ENCODE results near the gene FKBP14. TPM values are rescaled to one million over a fixed set of nuclear protein-coding genes. Genes with fewer than 3 reads are reported as not detected.

Gene FKBP14
- total RNA-seq, 1 experiment from 2014 or later, result 11.5 TPM

GRCh38 chr7:30047124-30047523, 20.6 kb upstream of the FKBP14 start:
- Histone ChIP-seq H3K27me3 (ENCODE audit: insufficient read depth, low read length) (no peaks in the 10 kb centered on the region), H2BK12ac (ENCODE audit: insufficient read length, low read depth, low read length) (no peak overlapping the region), H2BK20ac (ENCODE audit: low read depth, low read length, poor library complexity, severe bottlenecking) (no peak overlapping the region), H4K8ac (replicated peaks; ENCODE audit: insufficient read length, low read depth, low read length) (no peak overlapping the region), H4K5ac (ENCODE audit: insufficient read length, low read depth, low read length) (no peak overlapping the region), H3K4me2 (ENCODE audit: insufficient read depth, insufficient read length, low read length) (no peak overlapping the region), H3K23ac (ENCODE audit: insufficient read length, low read depth, low read length) (no peak overlapping the region), H2BK15ac (ENCODE audit: low read depth, low read length) (no peak overlapping the region), H3K18ac (ENCODE audit: insufficient read length, low read depth, low read length) (no peak overlapping the region), H3K79me1 (ENCODE audit: insufficient read depth, low read depth, low read length, poor library complexity, severe bottlenecking) (peaks cover 14% of the 10 kb centered on the region), H2AFZ (ENCODE audit: low read length) (no peak overlapping the region), H3K4ac (ENCODE audit: low read depth, low read length) (no peak overlapping the region), H3K9me3 (ENCODE audit: control insufficient read depth, low read depth, low read length) (no peaks in the 10 kb centered on the region), H3K27ac (ENCODE audit: insufficient read length, low read depth, low read length) (no peak overlapping the region), H2BK5ac (ENCODE audit: insufficient read length, low read length) (no peak overlapping the region), H4K20me1 (ENCODE audit: control insufficient read depth, insufficient read depth, insufficient read length) (no peaks in the 10 kb centered on the region), H3K14ac (ENCODE audit: insufficient read depth, low read length) (no peak overlapping the region), H3K56ac (ENCODE audit: insufficient read length, low read depth, low read length) (no peak overlapping the region), H3K23me2 (ENCODE audit: insufficient read length, low read depth, low read length, poor library complexity, severe bottlenecking) (no peaks in the 10 kb centered on the region), H2AK5ac (ENCODE audit: insufficient read length, low read length) (no peak overlapping the region), H4K91ac (ENCODE audit: insufficient read length, low read depth, low read length) (no peak overlapping the region), H3T11ph (ENCODE audit: low read length) (no peak overlapping the region), H3K4me1 (ENCODE audit: insufficient read depth, low read length) (peaks cover 2% of the 10 kb centered on the region; the same call in 1 of the 2 replicates), H2BK120ac (ENCODE audit: low read depth, low read length, poor library complexity, severe bottlenecking) (no peak overlapping the region), H3K79me2 (ENCODE audit: insufficient read depth, low read length) (peaks cover 9% of the 10 kb centered on the region; the same call in 1 of the 2 replicates), H3K9ac (ENCODE audit: extremely low read depth, insufficient read length, low read length) (no peak overlapping the region)
- H3K27me3 Mint-ChIP-seq (ENCODE audit: low read depth), result no peaks in the 10 kb centered on the region
- WGBS (ENCODE audit: extremely low coverage, insufficient read length, low lambda C conversion rate), result no CpG with 5 or more reads among the region's 2 CpGs
- H3K9me3 Mint-ChIP-seq, result no peaks in the 10 kb centered on the region
- DNase-seq, result no peak
- no peak for TF ChIP-seq CTCF (conservative IDR thresholded peaks at IDR 0.05)
- H3K4me3 Mint-ChIP-seq, result no peak overlapping the region
- no peak overlapping the region; a peak in 1 of 7 replicates for H3K27ac Mint-ChIP-seq
- peaks cover 18 to 53% (median 47%) of the 10 kb centered on the region in 3 experiments; a peak in 6 of 7 replicates for H3K36me3 Mint-ChIP-seq (ENCODE audit: insufficient read depth in 1 of 3, low read depth in 3 of 3)
- H3K4me1 Mint-ChIP-seq, result peaks cover 5 to 6% of the 10 kb centered on the region in 2 experiments

All from H9 (cell line).